Neuronal stem cell (in vitro differentiated cells): ENCODE data around the gene TAS2R4.
A peak's percentile ranks its signal among the peaks of the same experiment; 100 is the strongest.

Experiments used
- DNase-seq: peaks from one replicate; pipeline ENCODE4 v3.0.0-alpha.2; 2013; ENCODE audit warnings: low spot score
- H2AFZ ChIP-seq: one replicate; pipeline ENCODE4 v1.6.1; 2013; ENCODE audit warnings: mild to moderate bottlenecking, low read length, inconsistent platforms
- H2AK5ac ChIP-seq: 2 replicates; pipeline ENCODE4 v1.6.1; 2013; ENCODE audit warnings: low read depth, mild to moderate bottlenecking, inconsistent platforms, low read length, moderate library complexity, mixed read lengths
- H2BK120ac ChIP-seq: 2 replicates; pipeline ENCODE4 v1.6.1; 2013; ENCODE audit warnings: low read depth, mild to moderate bottlenecking, inconsistent platforms, low read length, moderate library complexity, mixed read lengths
- H2BK12ac ChIP-seq: one replicate; pipeline ENCODE4 v1.6.1; 2013; ENCODE audit warnings: low read length, inconsistent platforms
- H2BK15ac ChIP-seq: 2 replicates; pipeline ENCODE4 v1.6.1; 2013; ENCODE audit warnings: mild to moderate bottlenecking, low read length, inconsistent platforms, mixed read lengths
- H2BK5ac ChIP-seq: one replicate; pipeline ENCODE4 v1.6.1; 2013; ENCODE audit warnings: inconsistent platforms, mild to moderate bottlenecking, low read length, moderate library complexity
- H3K14ac ChIP-seq: one replicate; pipeline ENCODE4 v1.6.1; 2013; ENCODE audit warnings: low read length, inconsistent platforms
- H3K18ac ChIP-seq: 2 replicates; pipeline ENCODE4 v1.6.1; 2013; ENCODE audit warnings: low read length, inconsistent platforms
- H3K23ac ChIP-seq: 2 replicates; pipeline ENCODE4 v1.6.1; 2013; ENCODE audit warnings: low read depth, mild to moderate bottlenecking, mixed read lengths, low read length, inconsistent platforms; ENCODE audit not compliant: poor library complexity
- H3K27ac ChIP-seq: replicated peaks from 3 replicates; pipeline ENCODE4 v1.5.1; 2013; ENCODE audit warnings: low read length, inconsistent platforms
- H3K27me3 ChIP-seq, 3 experiments: 2 replicates each; pipeline ENCODE4 v1.6.1; 2013; ENCODE audit warnings: low read length in 3 of 3, mild to moderate bottlenecking in 2 of 3, inconsistent platforms in 1 of 3, low read depth in 1 of 3, mixed read lengths in 1 of 3, moderate library complexity in 1 of 3; ENCODE audit not compliant: control insufficient read depth in 3 of 3, insufficient read depth in 3 of 3
- H3K36me3 ChIP-seq, 2 donors: replicated peaks in 1 of 2; 2 replicates each; pipeline ENCODE4 v1.6.1; 2013; ENCODE audit warnings: low read length in 2 of 2; ENCODE audit not compliant: control insufficient read depth in 2 of 2, insufficient read depth in 2 of 2
- H3K4ac ChIP-seq: 2 replicates; pipeline ENCODE4 v1.6.1; 2013; ENCODE audit warnings: inconsistent platforms, mild to moderate bottlenecking, low read length, moderate library complexity
- H3K4me1 ChIP-seq, 2 donors: 1 replicate in 1 of 2; 2 replicates in 1 of 2; pipeline ENCODE4 v1.6.1; 2013; ENCODE audit warnings: low read length in 2 of 2, low read depth in 1 of 2; ENCODE audit not compliant: control insufficient read depth in 2 of 2, insufficient read depth in 1 of 2
- H3K4me2 ChIP-seq: one replicate; pipeline ENCODE4 v1.6.1; 2013; ENCODE audit warnings: mild to moderate bottlenecking, low read length, inconsistent platforms; ENCODE audit not compliant: insufficient read depth, poor library complexity, severe bottlenecking
- H3K4me3 ChIP-seq, 2 donors: 2 replicates each; pipeline ENCODE4 v1.5.1; 2013; ENCODE audit warnings: low read length in 2 of 2, mild to moderate bottlenecking in 2 of 2, inconsistent platforms in 1 of 2, moderate library complexity in 1 of 2
- H3K79me1 ChIP-seq: one replicate; pipeline ENCODE4 v1.6.1; 2013; ENCODE audit warnings: low read depth, mild to moderate bottlenecking, inconsistent platforms, low read length, moderate library complexity
- H3K9ac ChIP-seq: one replicate; pipeline ENCODE4 v1.6.1; 2013; ENCODE audit warnings: mild to moderate bottlenecking, low read depth, low read length, inconsistent platforms; ENCODE audit not compliant: poor library complexity
- H3K9me3 ChIP-seq, 2 donors: replicated peaks in 1 of 2; 2 replicates each; pipeline versions ENCODE3 to v1.6.1; 2013; ENCODE audit warnings: low read length in 2 of 2, mild to moderate bottlenecking in 2 of 2, inconsistent platforms in 1 of 2, low read depth in 1 of 2, mixed read lengths in 1 of 2, moderate library complexity in 1 of 2; ENCODE audit not compliant: control insufficient read depth in 2 of 2, insufficient read depth in 1 of 2
- H4K8ac ChIP-seq: one replicate; pipeline ENCODE4 v1.6.1; 2013; ENCODE audit warnings: low read depth, mild to moderate bottlenecking, inconsistent platforms, low read length, moderate library complexity
- H4K91ac ChIP-seq: one replicate; pipeline ENCODE4 v1.6.1; 2013; ENCODE audit warnings: low read length, low read depth, mild to moderate bottlenecking, inconsistent platforms; ENCODE audit not compliant: poor library complexity
- WGBS, 2 donors: extraction: QIAGEN DNeasy Blood & Tissue Kit; methylation state at CpG; one replicate each; pipeline ENCODE4 v1.1.7; 2013; ENCODE audit warnings: missing lambda C conversion rate in 2 of 2, mixed read lengths in 1 of 2; ENCODE audit not compliant: insufficient read length in 2 of 2, insufficient replicate concordance in 1 of 2; ENCODE audit errors: extremely low coverage in 2 of 2; 5-methylcytosine and 5-hydroxymethylcytosine counted together

TAS2R4 gene

GRCh38 chr7:141737836-141738591 lies 38.5 kb upstream of the TAS2R4 start, which contains the start of gene SSBP1:
SSBP1 (plus strand) TSS chr7:141738358; CDS start chr7:141739167, 809 bp downstream.
- H3K79me1 ChIP-seq: peaks cover 4% of the 10 kb centered on the region
- H4K8ac ChIP-seq: no peak within 1 kb of the TSS
- H2AK5ac ChIP-seq: no peak within 1 kb of the TSS
- peak; percentile 87 for DNase-seq
- H3K4me2 ChIP-seq: peak within 1 kb of the TSS; percentile 41
- peak within 1 kb of the TSS; percentile 94 for H3K9ac ChIP-seq
- peak within 1 kb of the TSS; percentile 97 for H3K18ac ChIP-seq
- H3K4ac ChIP-seq: no peak within 1 kb of the TSS
- WGBS, 2 donors: no CpG with 5 or more reads among the region's 46 CpGs
- H3K9me3 ChIP-seq: no peaks in the 10 kb centered on the region
- no peak within 1 kb of the TSS for H2BK5ac ChIP-seq
- peaks cover 3 to 7% of the 10 kb centered on the region in 2 donors for H3K4me1 ChIP-seq
- H3K23ac ChIP-seq: peak within 1 kb of the TSS; percentile 99
- peak within 1 kb of the TSS; percentile 87 for H2AFZ ChIP-seq
- peak within 1 kb of the TSS; percentile 56 for H2BK15ac ChIP-seq
- no peak within 1 kb of the TSS for H2BK12ac ChIP-seq
- H3K27me3 ChIP-seq: peaks cover 0 to 2% (median 0%) of the 10 kb centered on the region in 3 experiments
- no peak within 1 kb of the TSS for H2BK120ac ChIP-seq
- H3K4me3 ChIP-seq: peak within 1 kb of the TSS; percentile 78 to 94
- H3K36me3 ChIP-seq: peaks cover 14 to 40% of the 10 kb centered on the region in 2 donors
- peak within 1 kb of the TSS; percentile 10 for H3K27ac ChIP-seq
- no peak within 1 kb of the TSS for H4K91ac ChIP-seq
- peak within 1 kb of the TSS; percentile 51 for H3K14ac ChIP-seq

GRCh38 chr7:141738592-141739013 lies 37.9 kb upstream of the TAS2R4 start:
- Histone ChIP-seq H2BK5ac (no peak overlapping the region), H3K79me1 (peaks cover 4% of the 10 kb centered on the region), H2BK12ac (no peak overlapping the region), H3K9ac (peak overlapping the region; percentile 94), H3K36me3 (peaks cover 18 to 45% of the 10 kb centered on the region in 2 donors), H3K27me3 (peaks cover 0 to 2% (median 0%) of the 10 kb centered on the region in 3 experiments), H3K4me3 (peak overlapping the region; percentile 78 to 94), H3K9me3 (no peaks in the 10 kb centered on the region), H3K4me2 (peak overlapping the region; percentile 41), H4K91ac (no peak overlapping the region), H2AK5ac (no peak overlapping the region), H2BK15ac (peak overlapping the region; percentile 56), H3K14ac (no peak overlapping the region), H4K8ac (no peak overlapping the region), H2AFZ (peak overlapping the region; percentile 87), H3K23ac (peak overlapping the region; percentile 99), H3K4me1 (peaks cover 3 to 7% of the 10 kb centered on the region in 2 donors), H2BK120ac (no peak overlapping the region), H3K4ac (no peak overlapping the region), H3K27ac (peak overlapping the region; percentile 10), H3K18ac (peak overlapping the region; percentile 97)
- WGBS, 2 donors: no CpG with 5 or more reads among the region's 6 CpGs
- no peak for DNase-seq

GRCh38 chr7:141739250-141739649 lies 37.2 kb upstream of the TAS2R4 start:
- H4K91ac ChIP-seq: no peak overlapping the region
- no peak overlapping the region for H2AFZ ChIP-seq
- H3K27ac ChIP-seq: no peak overlapping the region
- peaks cover 0 to 2% (median 0%) of the 10 kb centered on the region in 3 experiments for H3K27me3 ChIP-seq
- no peak for DNase-seq
- no peak overlapping the region for H3K23ac ChIP-seq
- H2BK120ac ChIP-seq: no peak overlapping the region
- no peak overlapping the region for H2BK12ac ChIP-seq
- WGBS, 2 donors: no CpG with 5 or more reads among the region's 3 CpGs
- H3K14ac ChIP-seq: no peak overlapping the region
- H3K4me1 ChIP-seq: peaks cover 3 to 7% of the 10 kb centered on the region in 2 donors
- H2BK15ac ChIP-seq: no peak overlapping the region
- no peaks in the 10 kb centered on the region for H3K9me3 ChIP-seq
- peaks cover 21 to 52% of the 10 kb centered on the region in 2 donors for H3K36me3 ChIP-seq
- H3K4me2 ChIP-seq: no peak overlapping the region
- no peak overlapping the region for H4K8ac ChIP-seq
- no peak overlapping the region for H3K18ac ChIP-seq
- peaks cover 4% of the 10 kb centered on the region for H3K79me1 ChIP-seq
- no peak overlapping the region for H2AK5ac ChIP-seq
- H3K9ac ChIP-seq: no peak overlapping the region
- peak overlapping the region in 1 of 2 donors; percentile 78 for H3K4me3 ChIP-seq
- H3K4ac ChIP-seq: no peak overlapping the region
- H2BK5ac ChIP-seq: no peak overlapping the region

GRCh38 chr7:141742229-141742628 lies 34.2 kb upstream of the TAS2R4 start:
- Histone ChIP-seq H2BK5ac (no peak overlapping the region), H3K27me3 (peaks cover 0 to 2% (median 0%) of the 10 kb centered on the region in 3 experiments), H3K4me3 (no peak overlapping the region), H2BK15ac (no peak overlapping the region), H4K91ac (no peak overlapping the region), H3K18ac (no peak overlapping the region), H3K27ac (no peak overlapping the region), H4K8ac (no peak overlapping the region), H2BK120ac (no peak overlapping the region), H3K79me1 (peaks cover 4% of the 10 kb centered on the region), H3K36me3 (peaks cover 27 to 82% of the 10 kb centered on the region in 2 donors), H3K23ac (no peak overlapping the region), H3K14ac (no peak overlapping the region), H2BK12ac (no peak overlapping the region), H2AK5ac (no peak overlapping the region), H3K4me2 (no peak overlapping the region), H3K4ac (no peak overlapping the region), H3K9me3 (no peaks in the 10 kb centered on the region), H3K4me1 (peaks cover 3 to 7% of the 10 kb centered on the region in 2 donors), H3K9ac (no peak overlapping the region), H2AFZ (no peak overlapping the region)
- WGBS, 2 donors: no CpG with 5 or more reads among the region's 1 CpG
- DNase-seq: no peak
